Left renal pelvis (tissue), 4 donors: ENCODE data around the gene GALNT18. TPM values are rescaled to one million over a fixed set of nuclear protein-coding genes. Genes with fewer than 3 reads are reported as not detected.

Experiments
- DNase-seq, 4 donors: peaks; one replicate each; pipeline ENCODE4 v3.0.0-alpha.2; 2013; ENCODE audit warnings: low read depth in 4 of 4, low spot score in 3 of 4
- polyA plus RNA-seq, 4 donors: library from polyadenylated mRNA; unstranded; fragments of 120-200 nt; gene quantifications; one replicate each; pipeline ENCODE4 v1.2.1, GENCODE V29; 2013; ENCODE audit not compliant: insufficient read length in 4 of 4

The GALNT18 gene
- polyA plus RNA-seq, 4 donors: 7.5 to 29.7 (median 23.8) TPM

DNA sequence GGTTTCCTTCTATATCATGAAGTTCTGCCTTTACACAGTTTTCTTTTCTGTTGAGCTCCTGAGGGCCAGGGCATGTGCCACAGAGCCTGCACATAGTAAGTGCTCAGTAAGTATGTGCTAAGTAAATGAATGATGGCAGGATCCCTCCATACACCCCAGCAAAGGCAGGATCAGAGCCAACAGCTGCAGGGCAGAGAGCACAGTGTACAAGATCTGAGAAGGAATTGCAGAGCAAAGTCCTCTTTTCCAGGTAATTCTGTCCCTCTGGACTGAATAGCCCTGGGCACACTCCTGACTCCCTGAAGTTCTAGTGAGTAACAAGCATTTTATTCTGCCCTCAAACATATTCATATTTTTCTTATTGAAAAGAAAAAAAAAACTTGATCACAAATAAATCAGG lies 117.7 kb downstream of the GALNT18 start:
- DNase-seq: no peak

DNA sequence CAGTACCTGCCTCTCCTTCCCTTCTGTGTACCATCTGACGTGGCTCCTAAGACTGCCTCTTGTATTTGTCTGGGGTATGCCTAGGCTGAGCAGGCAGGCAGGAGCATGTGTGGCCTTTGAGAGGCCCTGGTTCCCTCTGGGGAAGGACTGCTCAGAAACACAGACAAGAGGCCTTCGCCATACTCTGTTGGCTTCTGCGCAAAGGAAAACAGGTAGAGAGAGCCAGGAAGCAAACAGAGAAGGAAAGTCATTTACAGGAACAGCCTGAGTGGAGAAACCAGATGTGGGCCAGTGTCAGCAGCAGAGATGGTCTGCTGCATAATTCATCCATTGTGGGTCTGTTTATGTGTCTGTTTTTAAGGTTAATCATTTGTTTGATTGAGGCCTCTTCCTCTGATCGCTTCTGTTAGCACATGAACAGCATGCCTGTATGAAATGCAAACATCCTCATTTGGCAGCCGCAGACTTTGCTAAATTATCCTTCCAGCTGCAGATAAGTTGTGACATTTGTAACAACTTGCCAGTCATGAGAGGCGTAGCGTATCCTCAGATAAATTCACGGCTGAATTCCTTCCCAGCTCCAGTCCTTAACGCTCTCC lies 119.4 kb downstream of the GALNT18 start:
- no peak for DNase-seq

DNA sequence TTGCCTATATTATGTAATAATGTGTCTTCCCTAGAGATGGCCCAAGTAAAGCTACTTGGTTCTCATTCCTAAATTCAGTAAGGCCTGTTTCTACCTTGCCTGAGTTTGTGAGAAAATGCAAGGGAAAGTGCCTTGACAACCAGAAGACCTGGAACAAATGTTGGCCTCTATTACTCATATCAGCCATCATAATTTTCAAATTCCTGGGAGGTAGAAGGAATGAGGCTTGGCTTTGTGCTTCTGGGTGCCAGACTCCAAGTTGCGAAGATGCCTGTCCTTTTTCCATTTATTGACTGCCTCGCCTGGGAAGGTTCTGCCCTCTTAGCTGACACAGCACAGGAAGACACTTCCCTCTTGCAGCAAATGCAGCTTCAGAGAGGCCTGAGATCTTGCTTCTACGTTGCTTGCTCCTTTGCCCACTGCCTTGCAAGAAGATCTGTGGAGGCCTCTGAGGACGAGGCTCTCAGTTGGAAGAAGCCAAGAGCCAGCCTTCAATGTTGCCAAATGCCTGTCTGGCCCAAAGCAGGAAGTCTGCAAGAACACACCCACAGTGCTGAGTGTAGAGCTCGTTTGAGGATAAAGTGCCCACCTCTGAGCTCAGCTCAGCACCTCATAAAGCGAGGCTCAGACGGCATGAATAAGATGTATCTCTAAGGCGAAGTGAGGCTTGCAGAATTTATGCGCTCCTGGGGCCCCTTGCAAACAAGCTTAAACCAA lies 120.1 kb downstream of the GALNT18 start:
- no peak for DNase-seq

DNA sequence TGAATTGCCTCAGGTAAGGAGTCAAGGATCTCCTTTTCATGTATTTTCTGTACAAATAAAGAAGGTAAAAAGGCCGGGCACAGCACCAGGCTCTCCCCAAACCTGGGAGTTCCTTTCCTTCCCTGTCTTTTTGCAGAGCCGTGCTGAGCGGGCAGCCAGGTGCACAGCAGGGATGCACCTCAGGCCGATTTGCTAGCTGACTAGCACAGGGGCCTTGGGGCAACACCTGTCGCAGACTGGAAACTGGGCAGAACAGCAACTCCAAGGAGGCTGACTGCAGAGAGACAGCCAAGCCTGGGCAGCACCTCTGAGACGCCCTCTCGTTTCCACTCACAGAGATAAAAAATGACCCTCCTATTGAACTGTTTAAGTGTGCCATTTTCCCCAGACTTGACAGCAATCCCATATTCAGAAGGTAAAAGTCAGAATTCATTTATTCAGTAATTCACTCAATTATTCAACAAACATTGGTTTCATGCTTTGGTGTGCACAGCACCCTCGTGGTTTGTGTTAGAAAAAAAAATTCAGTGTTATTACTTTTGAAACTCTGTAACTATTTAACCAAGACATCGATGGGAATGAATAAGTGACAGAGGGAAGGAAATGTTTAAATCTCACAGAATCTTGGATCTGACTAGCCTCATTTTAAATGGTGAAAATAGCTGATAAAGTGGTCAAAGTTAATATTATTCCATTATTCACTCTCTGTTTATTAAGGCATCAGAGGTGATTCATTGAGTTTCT lies 120.9 kb downstream of the GALNT18 start:
- DNase-seq: no peak

DNA sequence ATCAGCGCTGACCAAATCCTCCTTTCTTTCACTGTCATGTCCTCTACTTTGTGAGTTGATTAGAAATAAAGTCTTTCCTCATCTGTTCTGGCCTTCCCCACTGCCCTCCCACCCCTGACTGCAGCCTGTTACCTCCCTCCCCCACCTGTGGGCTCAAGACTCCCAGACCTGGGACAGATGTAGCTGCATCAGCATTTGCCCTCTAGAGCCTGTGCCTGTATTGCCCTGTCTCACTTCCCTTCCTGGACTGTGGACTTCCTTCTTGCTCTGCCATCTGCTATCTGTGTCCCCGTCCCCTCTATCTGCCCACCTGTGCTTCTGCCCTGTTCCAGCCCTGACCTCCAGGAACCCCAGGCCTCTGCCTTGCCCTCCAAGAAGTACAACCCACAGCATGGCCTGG lies 122.5 kb downstream of the GALNT18 start:
- DNase-seq: no peak

DNA sequence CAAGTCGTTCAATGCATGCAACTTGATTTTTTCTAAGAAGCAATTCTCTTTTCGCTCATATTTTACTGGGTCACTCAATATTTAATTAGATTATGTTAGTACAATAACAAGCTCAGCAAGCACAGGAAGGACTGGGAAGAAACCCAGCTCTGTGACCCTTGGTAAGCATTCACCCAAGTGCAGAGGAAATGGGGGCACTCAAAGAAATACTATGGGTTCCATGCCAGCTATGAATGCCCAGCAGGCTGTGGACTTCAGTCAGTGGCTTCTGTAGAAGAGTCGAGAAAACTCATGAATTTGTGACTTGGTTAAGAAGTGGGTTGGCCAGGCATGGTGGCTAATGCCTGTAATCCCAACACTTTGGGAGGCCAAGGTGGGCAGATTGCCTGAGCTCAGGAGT lies 123.6 kb downstream of the GALNT18 start:
- DNase-seq: no peak

DNA sequence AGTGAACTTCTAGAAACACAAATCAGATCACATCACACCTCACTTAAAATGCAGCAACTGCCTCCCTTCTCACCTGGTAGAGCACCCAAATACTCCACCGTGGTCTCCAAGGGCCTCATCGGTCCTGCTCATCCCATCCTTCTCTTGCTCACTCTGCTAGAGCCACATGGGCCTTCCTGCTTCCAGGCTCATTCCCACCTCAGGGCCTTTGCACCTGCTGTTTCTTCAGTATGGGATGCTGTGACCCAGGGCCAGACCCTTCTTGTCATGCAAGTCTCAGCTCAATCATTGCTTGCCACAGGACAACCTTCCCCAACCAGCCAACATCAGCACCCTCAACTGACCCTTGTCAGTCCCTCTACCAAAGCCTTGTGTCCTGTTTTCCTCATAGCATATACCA lies 124.9 kb downstream of the GALNT18 start:
- no peak for DNase-seq

DNA sequence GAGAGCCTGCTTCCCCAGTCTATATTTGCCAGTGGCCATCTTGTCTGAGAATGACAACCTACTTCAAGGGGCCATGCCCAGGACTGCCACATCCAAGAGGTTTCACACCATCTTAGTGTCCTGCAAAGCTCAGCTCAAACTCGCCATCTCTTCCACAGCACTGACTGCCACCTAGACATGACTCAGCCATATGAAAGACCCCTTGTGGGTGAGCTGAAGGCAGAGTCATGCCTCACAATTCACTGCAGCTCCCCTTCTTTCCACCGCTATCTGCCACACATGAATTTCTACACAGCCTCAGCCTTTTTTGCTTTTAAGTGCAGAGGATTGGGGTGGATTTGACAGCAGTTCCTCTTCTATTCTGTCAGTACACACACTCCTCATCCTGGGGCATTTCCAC lies 127.5 kb downstream of the GALNT18 start:
- DNase-seq: no peak

DNA sequence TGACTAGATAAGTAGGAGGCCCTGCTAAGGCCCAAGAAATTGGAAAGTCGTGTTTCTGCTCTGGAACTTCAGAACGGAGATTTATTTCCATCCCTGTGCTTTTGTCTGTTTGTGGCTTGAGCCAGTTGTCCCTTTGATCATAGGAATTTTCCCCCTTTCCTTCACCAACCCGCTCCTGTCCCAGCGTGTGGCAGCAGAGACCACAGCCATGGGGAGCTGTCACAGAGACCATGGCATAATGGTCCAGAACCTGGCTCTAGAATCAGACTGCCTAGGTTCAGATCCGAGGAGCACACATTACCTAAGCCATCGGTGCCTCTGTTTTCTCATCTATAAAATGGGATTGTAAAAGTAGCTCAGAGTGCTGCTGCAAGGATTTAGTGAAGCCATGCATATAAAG lies 128.1 kb downstream of the GALNT18 start:
- no peak for DNase-seq

DNA sequence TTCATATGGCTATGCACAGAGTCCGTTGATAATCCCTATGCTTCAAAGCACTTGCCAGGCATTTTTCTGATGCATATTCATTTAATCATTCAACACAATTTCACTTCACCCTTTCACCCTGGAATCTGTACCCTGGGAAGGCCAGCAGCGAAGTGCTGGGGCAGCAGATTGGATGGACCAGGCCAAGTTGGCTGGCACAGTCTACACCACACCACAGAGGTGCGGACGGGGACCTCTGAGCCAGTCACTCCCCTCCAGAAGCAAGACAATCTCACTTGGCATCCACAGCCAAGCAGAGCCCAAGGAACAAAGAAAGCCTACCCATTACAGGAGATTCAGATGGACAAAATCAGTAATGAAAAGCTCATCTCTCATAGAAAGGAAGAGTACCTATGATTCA lies 130.2 kb downstream of the GALNT18 start:
- DNase-seq: no peak

DNA sequence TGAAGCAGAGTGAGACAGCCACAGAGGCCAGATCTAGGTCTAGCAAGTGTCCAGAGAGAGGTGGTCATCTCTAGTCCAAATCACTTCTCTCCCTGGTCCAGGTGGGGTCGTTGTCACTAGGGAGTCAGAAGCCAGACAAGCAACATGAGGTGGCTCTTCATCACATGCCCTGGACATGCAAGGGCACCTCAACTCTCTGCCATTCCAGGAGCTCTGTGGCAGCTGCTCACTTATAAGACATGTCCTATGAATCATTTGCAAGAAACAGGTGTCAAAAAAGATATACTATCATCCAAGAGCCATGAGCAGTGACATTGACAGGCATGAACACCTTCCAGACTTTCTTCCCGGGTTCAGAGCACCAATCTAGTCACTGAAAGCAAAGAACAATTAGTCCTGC lies 130.8 kb downstream of the GALNT18 start:
- no peak for DNase-seq

DNA sequence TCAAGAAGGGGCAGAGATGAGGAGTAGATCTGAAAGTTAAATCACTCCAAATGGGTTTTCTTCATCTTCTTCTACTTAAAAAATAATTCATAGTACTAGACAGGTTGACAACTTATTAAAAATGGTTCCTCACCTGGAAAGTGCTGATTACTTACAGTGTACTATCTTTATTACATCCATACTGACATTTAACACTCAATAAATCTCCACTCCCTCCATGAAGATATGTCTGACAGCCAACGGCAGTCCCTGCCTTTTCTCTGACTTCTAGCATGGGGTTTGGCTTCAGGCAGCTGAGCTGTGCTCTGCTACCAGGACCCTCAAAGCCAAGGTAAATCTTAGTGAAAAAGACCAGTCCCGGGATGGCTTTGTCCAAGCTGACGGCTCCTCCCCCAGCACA lies 135.4 kb downstream of the GALNT18 start:
- no peak for DNase-seq

DNA sequence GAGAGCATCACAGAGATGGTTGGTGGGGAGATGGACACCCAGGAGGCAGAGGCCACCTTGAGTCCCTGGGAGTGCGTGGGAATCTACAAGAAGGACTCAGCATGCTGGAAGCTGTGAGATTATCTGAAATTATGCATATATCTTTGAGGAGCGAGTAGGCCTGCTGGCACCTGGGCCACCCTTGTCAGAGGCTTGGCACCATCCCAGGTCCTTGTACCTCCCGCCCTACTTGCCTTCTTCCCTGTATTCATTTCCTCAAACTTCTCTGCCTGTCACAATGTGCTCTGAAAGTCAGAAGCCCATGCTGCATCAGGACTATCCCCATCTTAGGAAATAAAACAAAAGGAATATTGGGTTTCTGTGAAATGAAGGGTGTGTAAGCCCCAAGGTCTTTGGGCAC lies 135.8 kb downstream of the GALNT18 start:
- DNase-seq: no peak

DNA sequence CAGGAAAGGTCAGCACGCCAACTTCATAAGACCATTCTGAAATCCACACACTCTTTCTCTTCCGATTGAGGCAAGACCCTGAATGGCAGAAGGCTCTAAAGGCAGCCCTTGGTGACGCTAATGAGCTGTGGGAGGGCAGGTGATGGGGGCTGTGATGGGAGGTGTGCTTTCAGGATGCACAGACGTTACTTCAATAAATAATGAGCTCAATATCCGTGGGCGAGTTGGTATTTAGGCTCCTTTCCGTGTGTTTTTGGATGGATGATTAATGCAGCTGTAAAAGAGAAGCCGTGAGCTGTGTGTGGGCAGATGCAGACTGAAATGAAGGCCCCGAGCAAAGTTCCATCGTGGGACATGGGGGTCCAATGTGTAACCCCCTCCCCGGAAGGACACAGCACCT lies 138.2 kb downstream of the GALNT18 start:
- no peak for DNase-seq

DNA sequence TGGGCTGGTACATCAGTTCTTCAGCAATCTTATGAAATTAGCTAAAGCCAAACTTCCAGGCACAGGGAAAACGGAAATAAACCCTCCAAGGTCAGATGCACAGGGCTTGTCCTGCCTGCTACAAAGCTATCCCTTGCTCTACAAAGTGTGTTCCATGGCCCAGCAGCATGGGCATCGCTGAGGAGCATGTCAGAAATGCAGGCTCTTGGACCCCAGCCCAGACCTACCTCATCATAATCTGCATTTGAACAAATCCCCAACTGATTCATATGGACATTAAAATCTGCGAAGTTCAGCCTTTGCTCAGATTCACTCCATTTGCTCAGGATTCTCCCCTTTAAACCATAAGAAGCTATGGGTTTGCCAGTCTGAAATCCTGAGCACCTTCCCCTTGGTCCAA lies 139.1 kb downstream of the GALNT18 start:
- DNase-seq: no peak

DNA sequence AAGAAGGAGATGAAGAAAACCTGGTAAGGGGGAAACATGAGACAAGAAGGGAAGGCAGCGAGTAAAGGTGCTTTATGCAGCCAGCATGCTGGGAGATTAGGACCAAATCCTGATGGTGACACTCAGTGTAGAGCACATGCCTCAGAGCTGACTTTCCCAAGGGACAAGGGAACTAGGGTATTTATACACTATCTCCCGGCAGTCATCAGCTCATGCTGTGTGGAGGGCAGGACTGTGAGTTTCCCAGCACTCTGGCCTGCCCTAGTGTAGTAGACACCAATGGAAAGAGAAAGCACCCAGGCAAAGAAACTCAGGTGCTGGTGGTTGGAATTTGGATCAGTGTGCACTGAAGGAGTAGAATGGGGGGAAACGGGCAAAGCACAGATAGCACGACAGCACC lies 140.4 kb downstream of the GALNT18 start:
- DNase-seq: no peak

DNA sequence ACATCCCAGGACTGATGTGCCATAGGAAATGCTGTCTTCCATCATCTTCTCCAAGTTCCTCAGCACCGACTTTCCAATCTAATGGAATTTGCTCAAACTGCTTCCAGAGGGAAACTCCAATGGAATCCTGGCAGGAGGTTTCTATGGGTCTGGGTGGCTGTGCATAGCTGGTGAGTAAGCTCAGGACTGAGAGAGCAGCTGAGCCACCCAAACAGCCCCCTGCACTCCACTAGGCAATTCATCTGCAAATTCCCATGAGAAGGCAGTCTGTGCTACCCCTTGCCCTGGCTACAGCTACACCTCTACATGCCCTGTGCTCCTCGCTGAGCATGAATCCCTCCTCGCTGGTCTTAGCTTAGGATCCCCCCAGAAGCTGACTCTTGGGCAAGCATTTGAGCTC lies 140.8 kb downstream of the GALNT18 start:
- no peak for DNase-seq

DNA sequence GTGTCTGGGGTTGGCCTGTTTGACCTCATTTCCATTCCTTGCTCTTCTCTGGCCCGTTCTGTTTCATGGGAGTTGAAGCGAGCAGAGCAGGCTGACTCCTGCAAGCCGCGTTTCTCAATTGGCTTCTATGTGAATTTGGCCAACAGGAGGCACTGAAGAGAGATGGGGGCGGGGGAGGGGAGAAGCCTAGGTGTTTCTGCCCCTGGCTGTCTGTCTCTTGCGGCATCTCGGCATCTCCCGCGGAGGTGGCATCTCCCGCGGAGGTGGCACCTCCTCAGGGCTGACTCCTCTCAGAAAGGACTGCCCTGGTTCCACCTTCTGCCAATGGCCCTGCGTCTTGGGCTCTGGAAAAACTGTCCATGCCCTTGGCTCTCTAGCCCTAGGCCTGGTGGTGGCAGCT lies 143.1 kb downstream of the GALNT18 start:
- DNase-seq: no peak

DNA sequence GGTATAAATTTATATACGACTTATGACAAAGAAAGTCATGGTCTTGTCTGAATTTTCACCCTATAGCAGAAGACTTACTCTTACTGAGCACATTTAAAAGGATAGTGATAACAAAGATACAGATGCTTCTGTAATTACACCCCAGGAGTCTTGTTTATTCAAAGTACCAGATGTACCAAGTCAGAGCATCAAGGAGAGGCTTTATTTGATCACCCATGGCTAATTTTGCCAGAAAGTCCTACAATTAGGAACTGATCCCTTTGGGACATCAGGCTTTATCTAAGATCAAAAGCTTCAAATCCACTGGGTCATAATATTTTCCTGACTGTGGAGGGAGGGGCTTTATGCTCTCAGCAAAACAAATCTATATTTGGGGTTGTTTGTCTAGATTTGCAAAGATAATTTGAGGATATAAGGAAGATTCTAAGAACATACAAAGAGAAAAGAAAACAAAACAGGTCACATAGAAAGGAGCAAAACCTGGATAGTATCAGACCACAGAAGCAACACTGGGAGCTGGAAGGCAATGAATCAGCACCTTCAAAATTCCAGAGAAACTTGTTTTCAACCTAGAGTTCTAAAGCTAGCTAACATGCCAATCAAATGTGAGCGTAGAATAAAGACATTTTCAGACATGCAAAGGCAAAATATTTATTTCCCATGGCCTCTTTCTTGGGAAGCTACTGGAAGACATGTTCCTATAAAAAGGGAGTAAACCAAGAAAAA lies 143.9 kb downstream of the GALNT18 start:
- no peak for DNase-seq

DNA sequence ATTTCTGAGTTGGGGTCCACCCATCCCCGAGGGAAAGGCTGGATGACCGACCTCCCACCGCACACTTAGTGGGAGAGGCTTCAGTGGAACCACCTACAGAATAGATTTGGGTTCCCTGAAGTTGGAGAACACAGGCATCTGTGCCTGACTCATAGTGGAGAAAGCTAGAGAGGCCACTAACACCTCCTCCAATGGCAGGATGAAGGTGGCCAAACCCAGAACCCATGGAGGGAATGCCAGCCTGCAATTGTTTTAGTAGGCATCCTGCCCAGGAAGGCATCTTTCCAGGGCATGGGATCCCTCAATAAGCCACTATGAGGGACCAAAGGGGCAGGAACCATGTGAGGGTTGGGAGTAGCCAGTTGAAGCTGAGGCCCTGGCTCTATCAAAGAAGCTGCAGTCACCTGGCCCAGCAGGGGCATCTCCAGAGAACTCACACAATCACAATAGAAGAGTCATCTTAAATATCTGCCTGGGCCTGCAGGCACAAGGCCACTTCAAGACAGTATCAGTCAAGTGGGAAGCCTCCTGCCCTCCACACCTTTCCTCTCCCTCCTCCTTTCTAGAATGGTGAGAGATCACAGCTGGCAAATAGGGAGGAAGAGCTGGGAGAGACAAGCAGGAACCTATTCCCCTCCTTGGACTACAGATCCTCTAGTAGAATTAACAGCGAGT lies 144.7 kb downstream of the GALNT18 start:
- no peak for DNase-seq

DNA sequence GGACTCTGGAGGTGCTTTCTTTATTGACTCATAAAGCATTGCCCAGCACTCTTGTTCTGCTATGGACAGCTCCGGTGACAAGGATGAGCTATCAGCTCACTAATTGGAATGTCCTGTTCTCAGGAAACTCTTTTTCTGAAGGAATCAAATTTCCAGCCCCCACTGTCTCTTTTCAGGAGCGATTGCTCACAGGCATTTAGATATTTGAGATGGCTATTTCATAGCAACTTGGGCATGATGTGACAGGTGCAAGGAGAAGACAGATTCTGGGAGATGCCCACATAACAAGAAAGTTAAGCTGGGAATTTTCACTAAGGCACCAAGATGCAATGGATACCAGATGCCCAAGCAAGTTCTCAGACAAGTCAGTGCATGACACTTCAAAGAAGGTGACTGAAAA lies 145.3 kb downstream of the GALNT18 start:
- DNase-seq: peak in 1 of 4 donors; percentile 50
